ENCODE data around the gene MAB21L4. TPM values are rescaled to one million over a fixed set of nuclear protein-coding genes. Genes with fewer than 3 reads are reported as not detected.

Gene MAB21L4
- total RNA-seq, 1 donor from 2014 or later = 0.59 TPM

DNA sequence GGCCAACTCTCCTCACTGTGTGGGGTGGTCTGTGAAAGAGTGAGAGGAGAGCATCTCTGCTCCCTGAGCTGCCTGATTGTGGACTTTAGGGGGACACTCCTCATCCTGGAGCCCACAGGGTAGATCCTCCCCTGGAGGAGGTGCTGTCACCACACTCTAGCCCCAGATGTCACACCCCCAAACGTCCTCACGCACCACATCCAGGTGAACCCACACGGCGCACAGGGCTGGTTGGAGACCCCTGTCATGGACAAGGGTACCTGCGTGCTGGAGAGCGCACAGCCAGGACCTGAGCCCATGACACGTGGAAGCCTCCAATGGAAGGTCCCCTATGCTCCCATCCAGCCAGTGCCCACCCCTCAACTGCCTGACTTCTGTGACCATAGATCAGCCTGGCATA, 16.9 kb downstream of the MAB21L4 start:
- Histone ChIP-seq H3K4me3 (ENCODE audit: insufficient read depth, low read depth, low read length) (no peak overlapping the region), H2AFZ (ENCODE audit: low read depth, low read length) (no peak overlapping the region), H3K4me1 (ENCODE audit: insufficient read depth, low read length) (peaks cover 2% of the 10 kb centered on the region), H3K9me3 (ENCODE audit: insufficient read depth, low read depth, low read length) (no peaks in the 10 kb centered on the region), H3K27me3 (ENCODE audit: insufficient read depth, low read length) (peaks cover 4% of the 10 kb centered on the region), H3K4me2 (ENCODE audit: low read length) (no peak overlapping the region), H4K20me1 (ENCODE audit: insufficient read depth, low read length) (no peaks in the 10 kb centered on the region), H3K79me2 (ENCODE audit: insufficient read depth, low read length) (no peaks in the 10 kb centered on the region), H3K36me3 (ENCODE audit: insufficient read depth, low read length) (no peaks in the 10 kb centered on the region), H3K27ac (ENCODE audit: low read depth, low read length) (no peak overlapping the region), H3K9ac (ENCODE audit: low read length) (no peak overlapping the region)
- Mint-ChIP-seq H3K9me3 (ENCODE audit: unreplicated experiment) (no peaks in the 10 kb centered on the region), H3K4me3 (ENCODE audit: unreplicated experiment) (no peak overlapping the region), H3K27ac (ENCODE audit: unreplicated experiment) (no peak overlapping the region), H3K27me3 (ENCODE audit: low read depth, unreplicated experiment) (peaks cover 12% of the 10 kb centered on the region), H3K4me1 (ENCODE audit: low read depth, unreplicated experiment) (no peaks in the 10 kb centered on the region), H3K36me3 (ENCODE audit: low read depth, unreplicated experiment) (no peaks in the 10 kb centered on the region)
- DNase-seq (ENCODE audit: low read depth) (no peak), FAIRE-seq (no peak)
- TF ChIP-seq EZH2 (IDR thresholded peaks at IDR 0.05; ENCODE audit: insufficient read depth, low read length) (no peak), CTCF (IDR thresholded peaks at IDR 0.05; ENCODE audit: insufficient read depth, low read depth, low read length) (no peak)

GRCh38 chr2:240878341-240878936, 17.5 kb downstream of the MAB21L4 start:
- no peaks in the 10 kb centered on the region for H3K4me1 Mint-ChIP-seq (ENCODE audit: low read depth, unreplicated experiment)
- H3K27me3 ChIP-seq (ENCODE audit: insufficient read depth, low read length) = peaks cover 4% of the 10 kb centered on the region
- H3K27ac Mint-ChIP-seq (ENCODE audit: unreplicated experiment) = no peak overlapping the region
- no peaks in the 10 kb centered on the region for H3K36me3 ChIP-seq (ENCODE audit: insufficient read depth, low read length)
- peaks cover 3% of the 10 kb centered on the region for H3K4me1 ChIP-seq (ENCODE audit: insufficient read depth, low read length)
- H3K9me3 ChIP-seq (ENCODE audit: insufficient read depth, low read depth, low read length) = no peaks in the 10 kb centered on the region
- no peak overlapping the region for H2AFZ ChIP-seq (ENCODE audit: low read depth, low read length)
- DNase-seq (ENCODE audit: low read depth) (no peak), FAIRE-seq (no peak)
- H4K20me1 ChIP-seq (ENCODE audit: insufficient read depth, low read length) = no peaks in the 10 kb centered on the region
- H3K27ac ChIP-seq (ENCODE audit: low read depth, low read length) = no peak overlapping the region
- H3K36me3 Mint-ChIP-seq (ENCODE audit: low read depth, unreplicated experiment) = no peaks in the 10 kb centered on the region
- no peaks in the 10 kb centered on the region for H3K9me3 Mint-ChIP-seq (ENCODE audit: unreplicated experiment)
- H3K4me2 ChIP-seq (ENCODE audit: low read length) = no peak overlapping the region
- peaks cover 11% of the 10 kb centered on the region for H3K27me3 Mint-ChIP-seq (ENCODE audit: low read depth, unreplicated experiment)
- no peak overlapping the region for H3K4me3 Mint-ChIP-seq (ENCODE audit: unreplicated experiment)
- H3K9ac ChIP-seq (ENCODE audit: low read length) = no peak overlapping the region
- TF ChIP-seq CTCF (IDR thresholded peaks at IDR 0.05; ENCODE audit: insufficient read depth, low read depth, low read length) = no peak
- no peak for TF ChIP-seq EZH2 (IDR thresholded peaks at IDR 0.05; ENCODE audit: insufficient read depth, low read length)
- no peaks in the 10 kb centered on the region for H3K79me2 ChIP-seq (ENCODE audit: insufficient read depth, low read length)
- H3K4me3 ChIP-seq (ENCODE audit: insufficient read depth, low read depth, low read length) = no peak overlapping the region
